H9 (cell line): ENCODE measurements around the gene RPLP1. TPM values are rescaled to one million over a fixed set of nuclear protein-coding genes. Genes with fewer than 3 reads are reported as not detected.

Experiments used
- DNase-seq: peaks from one replicate; pipeline ENCODE4 v3.0.0-alpha.2; 2017
- H2AFZ ChIP-seq: one replicate; pipeline ENCODE4 v1.6.1; 2013; ENCODE audit warnings: mild to moderate bottlenecking, low read length, control low read depth, moderate library complexity
- H2AK5ac ChIP-seq: 2 replicates; pipeline ENCODE4 v1.6.1; 2013; ENCODE audit warnings: low read length, control low read depth, mixed read lengths; ENCODE audit not compliant: insufficient read length
- H2BK120ac ChIP-seq: one replicate; pipeline ENCODE4 v1.6.1; 2013; ENCODE audit warnings: low read depth, mild to moderate bottlenecking, low read length, control low read depth, inconsistent platforms; ENCODE audit not compliant: poor library complexity, severe bottlenecking
- H2BK12ac ChIP-seq: 2 replicates; pipeline ENCODE4 v1.6.1; 2013; ENCODE audit warnings: low read length, control low read depth, mixed read lengths, low read depth; ENCODE audit not compliant: insufficient read length
- H2BK15ac ChIP-seq: 2 replicates; pipeline ENCODE4 v1.6.1; 2013; ENCODE audit warnings: low read depth, low read length, control low read depth
- H2BK20ac ChIP-seq: one replicate; pipeline ENCODE4 v1.6.1; 2013; ENCODE audit warnings: low read depth, mild to moderate bottlenecking, low read length, control low read depth, inconsistent platforms; ENCODE audit not compliant: poor library complexity, severe bottlenecking
- H2BK5ac ChIP-seq: 2 replicates; pipeline ENCODE4 v1.6.1; 2013; ENCODE audit warnings: low read length, control low read depth, mixed read lengths; ENCODE audit not compliant: insufficient read length
- H3K14ac ChIP-seq: 2 replicates; pipeline ENCODE4 v1.6.1; 2013; ENCODE audit warnings: low read length, control low read depth; ENCODE audit not compliant: insufficient read depth
- H3K18ac ChIP-seq: 2 replicates; pipeline ENCODE4 v1.6.1; 2013; ENCODE audit warnings: low read depth, mild to moderate bottlenecking, mixed read lengths, low read length, control low read depth; ENCODE audit not compliant: insufficient read length
- H3K23ac ChIP-seq: 2 replicates; pipeline ENCODE4 v1.6.1; 2013; ENCODE audit warnings: low read length, control low read depth, mixed read lengths, low read depth; ENCODE audit not compliant: insufficient read length
- H3K23me2 ChIP-seq: 2 replicates; pipeline ENCODE4 v1.6.1; 2013; ENCODE audit warnings: low read depth, mild to moderate bottlenecking, mixed read lengths, low read length, control low read depth; ENCODE audit not compliant: insufficient read length, poor library complexity, severe bottlenecking
- H3K27ac ChIP-seq: 2 replicates; pipeline ENCODE4 v1.5.1; 2013; ENCODE audit warnings: low read length, control low read depth, mixed read lengths, low read depth; ENCODE audit not compliant: insufficient read length
- H3K27me3 ChIP-seq: 2 replicates; pipeline ENCODE4 v1.6.1; 2013; ENCODE audit warnings: low read length, control low read depth, inconsistent platforms; ENCODE audit not compliant: insufficient read depth
- H3K4ac ChIP-seq: 2 replicates; pipeline ENCODE4 v1.6.1; 2013; ENCODE audit warnings: low read depth, mild to moderate bottlenecking, control low read depth, inconsistent platforms, low read length, moderate library complexity
- H3K4me1 ChIP-seq: 2 replicates; pipeline ENCODE4 v1.6.1; 2013; ENCODE audit warnings: low read length, control low read depth, inconsistent platforms; ENCODE audit not compliant: insufficient read depth
- H3K4me2 ChIP-seq: 2 replicates; pipeline ENCODE4 v1.6.1; 2013; ENCODE audit warnings: low read length, control low read depth, mixed read lengths; ENCODE audit not compliant: insufficient read length, insufficient read depth
- H3K56ac ChIP-seq: 2 replicates; pipeline ENCODE4 v1.6.1; 2013; ENCODE audit warnings: low read depth, mild to moderate bottlenecking, mixed read lengths, low read length, control low read depth; ENCODE audit not compliant: insufficient read length
- H3K79me1 ChIP-seq: 2 replicates; pipeline ENCODE4 v1.6.1; 2013; ENCODE audit warnings: low read depth, mild to moderate bottlenecking, moderate library complexity, low read length, control low read depth, inconsistent platforms; ENCODE audit not compliant: insufficient read depth, poor library complexity, severe bottlenecking
- H3K79me2 ChIP-seq: 2 replicates; pipeline ENCODE4 v1.6.1; 2013; ENCODE audit warnings: low read length, control low read depth, inconsistent platforms; ENCODE audit not compliant: insufficient read depth
- H3K9ac ChIP-seq: 2 replicates; pipeline ENCODE4 v1.6.1; 2013; ENCODE audit warnings: low read length, control low read depth, mixed read lengths; ENCODE audit not compliant: insufficient read length; ENCODE audit errors: extremely low read depth
- H3K9me3 ChIP-seq: one replicate; pipeline ENCODE4 v1.6.1; 2013; ENCODE audit warnings: low read depth, low read length, inconsistent platforms; ENCODE audit not compliant: control insufficient read depth
- H3T11ph ChIP-seq: one replicate; pipeline ENCODE4 v1.6.1; 2013; ENCODE audit warnings: mild to moderate bottlenecking, low read length, control low read depth, inconsistent platforms
- H4K20me1 ChIP-seq: one replicate; pipeline ENCODE4 v1.6.1; 2013; ENCODE audit not compliant: control insufficient read depth, insufficient read length, insufficient read depth
- H4K5ac ChIP-seq: 2 replicates; pipeline ENCODE4 v1.6.1; 2013; ENCODE audit warnings: low read depth, mild to moderate bottlenecking, mixed read lengths, low read length, control low read depth; ENCODE audit not compliant: insufficient read length
- H4K8ac ChIP-seq: replicated peaks from 2 replicates; pipeline ENCODE4 v1.6.1; 2013; ENCODE audit warnings: low read length, control low read depth, mixed read lengths, low read depth; ENCODE audit not compliant: insufficient read length
- H4K91ac ChIP-seq: 2 replicates; pipeline ENCODE4 v1.6.1; 2013; ENCODE audit warnings: low read depth, mild to moderate bottlenecking, moderate library complexity, mixed read lengths, low read length, control low read depth; ENCODE audit not compliant: insufficient read length
- H3K27ac Mint-ChIP-seq, 3 experiments: 2 replicates in 2 of 3; 3 replicates in 1 of 3; pipeline ENCODE4 v1.8.0; 2020 to 2021; ENCODE audit warnings: mixed read lengths in 3 of 3, mild to moderate bottlenecking in 1 of 3, moderate library complexity in 1 of 3
- H3K27me3 Mint-ChIP-seq: 2 replicates; pipeline ENCODE4 v1.8.0; 2021; ENCODE audit warnings: low read depth, mild to moderate bottlenecking, moderate library complexity, mixed read lengths
- H3K36me3 Mint-ChIP-seq, 3 experiments: 2 replicates in 2 of 3; 3 replicates in 1 of 3; pipeline ENCODE4 v1.8.0; 2020 to 2021; ENCODE audit warnings: low read depth in 3 of 3, mixed read lengths in 3 of 3; ENCODE audit not compliant: insufficient read depth in 1 of 3
- H3K4me1 Mint-ChIP-seq, 2 experiments: 2 replicates each; pipeline ENCODE4 v1.8.0; 2020; ENCODE audit warnings: mixed read lengths in 2 of 2
- H3K4me3 Mint-ChIP-seq, 2 experiments: 2 replicates in 1 of 2; 3 replicates in 1 of 2; pipeline ENCODE4 v1.8.0; 2020 to 2021; ENCODE audit warnings: mild to moderate bottlenecking in 2 of 2, mixed read lengths in 2 of 2, moderate library complexity in 1 of 2
- H3K9me3 Mint-ChIP-seq, 2 experiments: 2 replicates in 1 of 2; 3 replicates in 1 of 2; pipeline ENCODE4 v1.8.0; 2020; ENCODE audit warnings: mild to moderate bottlenecking in 2 of 2, mixed read lengths in 2 of 2, moderate library complexity in 1 of 2
- CTCF ChIP-seq: fragments of 200-600 bp; sonication (generic); conservative IDR thresholded peaks from 3 replicates; pipeline ENCODE4 v1.8.0; 2021; ENCODE audit warnings: antibody characterized with exemption, mild to moderate bottlenecking
- WGBS: extraction: QIAGEN DNeasy Blood & Tissue Kit; methylation state at CpG from one replicate; pipeline ENCODE4 v1.1.7; 2013; ENCODE audit warnings: missing lambda C conversion rate, low lambda C conversion rate, mixed read lengths; ENCODE audit not compliant: insufficient read length; ENCODE audit errors: extremely low coverage; 5-methylcytosine and 5-hydroxymethylcytosine counted together
- total RNA-seq: library from RNA; stranded (reverse); gene quantifications from 2 replicates; pipeline ENCODE4 v1.2.1, GENCODE V29; 2021

The RPLP1 gene
- total RNA-seq, 1 experiment from 2014 or later: 1,715 TPM

- no peak overlapping the region for H4K91ac ChIP-seq
- no CpG with 5 or more reads among the region's 6 CpGs for WGBS
- peaks cover 7% of the 10 kb centered on the region for H3K27me3 Mint-ChIP-seq
Observed at GRCh38 chr15:69484837-69485236, 32.2 kb downstream of the RPLP1 start.

More at GRCh38 chr15:69484837-69485236, 32.2 kb downstream of the RPLP1 start:
- H2AK5ac ChIP-seq: no peak overlapping the region
- no peaks in the 10 kb centered on the region; the same call in 1 of the 2 replicates for H3K27me3 ChIP-seq
- H4K8ac ChIP-seq: no peak overlapping the region
- no peak overlapping the region for H2BK15ac ChIP-seq
- TF ChIP-seq CTCF: no peak
- H2BK120ac ChIP-seq: no peak overlapping the region
- no peak overlapping the region for H3K14ac ChIP-seq
- H2BK20ac ChIP-seq: no peak overlapping the region
- H3K9me3 ChIP-seq: no peaks in the 10 kb centered on the region
- Mint-ChIP-seq H3K4me1 (no peaks in the 10 kb centered on the region), H3K27ac (no peak overlapping the region), H3K4me3 (no peak overlapping the region), H3K9me3 (peaks cover 6 to 8% of the 10 kb centered on the region in 2 experiments), H3K36me3 (peaks cover 2 to 10% (median 5%) of the 10 kb centered on the region in 3 experiments; a peak in 2 of 7 replicates)
- H3K79me1 ChIP-seq: no peaks in the 10 kb centered on the region
- H3K79me2 ChIP-seq: no peaks in the 10 kb centered on the region
- H3K27ac ChIP-seq: no peak overlapping the region
- H3T11ph ChIP-seq: no peak overlapping the region
- H3K23me2 ChIP-seq: no peaks in the 10 kb centered on the region
- H3K56ac ChIP-seq: no peak overlapping the region
- H4K20me1 ChIP-seq: no peaks in the 10 kb centered on the region
- H2AFZ ChIP-seq: no peak overlapping the region
- no peak for DNase-seq
- no peaks in the 10 kb centered on the region for H3K4me1 ChIP-seq
- no peak overlapping the region for H4K5ac ChIP-seq
- no peak overlapping the region for H2BK5ac ChIP-seq
- H3K18ac ChIP-seq: no peak overlapping the region
- no peak overlapping the region for H3K23ac ChIP-seq
- H3K4ac ChIP-seq: no peak overlapping the region
- no peak overlapping the region for H3K9ac ChIP-seq
- no peak overlapping the region for H3K4me2 ChIP-seq
- no peak overlapping the region for H2BK12ac ChIP-seq
